Mammary epithelial cell (primary cell): ENCODE data around the gene GFI1.

Source experiments
- EZH2 ChIP-seq: IDR thresholded peaks from 2 replicates; pipeline ENCODE4 v1.6.1; 2012; ENCODE audit warnings: low read length, inconsistent platforms, borderline replicate concordance
- TF ChIP-seq, protein P1 (sequence below), 2 donors: IDR thresholded peaks in 1 of 2; conservative IDR thresholded peaks in 1 of 2; 2 replicates each; pipeline ENCODE4 v1.5.1; 2011 to 2012; ENCODE audit warnings: inconsistent platforms in 2 of 2, low read length in 2 of 2, mild to moderate bottlenecking in 2 of 2, control low read depth in 1 of 2, low read depth in 1 of 2; ENCODE audit not compliant: insufficient read depth in 1 of 2; ENCODE audit errors: extremely low read depth in 1 of 2

DNA sequence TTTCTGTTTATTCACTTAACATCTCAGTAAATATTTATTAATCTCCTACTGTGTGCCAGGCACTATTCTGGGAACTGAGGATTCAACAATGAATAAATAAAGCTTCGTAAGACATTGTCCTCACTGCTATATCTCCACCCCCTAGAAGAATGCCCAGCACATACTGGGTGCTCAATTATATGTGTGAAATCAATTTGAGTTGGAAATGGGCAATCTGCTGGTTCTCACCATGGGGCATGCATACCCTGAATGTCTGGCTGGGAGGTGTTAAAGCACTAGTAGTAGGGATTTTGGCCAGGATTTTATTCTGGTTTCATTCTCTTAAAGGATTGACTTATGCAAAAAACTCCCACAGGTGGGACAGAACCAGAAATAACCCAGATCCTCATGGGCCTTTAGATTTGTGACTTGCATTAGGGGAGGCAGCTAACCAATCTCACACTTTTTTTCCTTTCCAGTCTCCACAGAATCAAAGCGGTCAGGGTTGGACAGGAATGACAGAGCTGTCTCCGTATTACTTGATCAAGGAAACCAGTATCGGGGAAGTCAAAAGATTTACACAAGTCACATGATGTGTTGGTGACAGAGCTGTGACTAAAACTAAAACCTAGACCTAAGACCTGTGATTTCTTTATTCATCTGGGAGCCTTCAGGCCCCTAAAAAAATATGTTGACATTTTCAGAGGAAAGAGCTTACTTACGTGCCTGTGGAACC lies 12.8 kb downstream of the GFI1 start:
- TF ChIP-seq, protein P1, sequence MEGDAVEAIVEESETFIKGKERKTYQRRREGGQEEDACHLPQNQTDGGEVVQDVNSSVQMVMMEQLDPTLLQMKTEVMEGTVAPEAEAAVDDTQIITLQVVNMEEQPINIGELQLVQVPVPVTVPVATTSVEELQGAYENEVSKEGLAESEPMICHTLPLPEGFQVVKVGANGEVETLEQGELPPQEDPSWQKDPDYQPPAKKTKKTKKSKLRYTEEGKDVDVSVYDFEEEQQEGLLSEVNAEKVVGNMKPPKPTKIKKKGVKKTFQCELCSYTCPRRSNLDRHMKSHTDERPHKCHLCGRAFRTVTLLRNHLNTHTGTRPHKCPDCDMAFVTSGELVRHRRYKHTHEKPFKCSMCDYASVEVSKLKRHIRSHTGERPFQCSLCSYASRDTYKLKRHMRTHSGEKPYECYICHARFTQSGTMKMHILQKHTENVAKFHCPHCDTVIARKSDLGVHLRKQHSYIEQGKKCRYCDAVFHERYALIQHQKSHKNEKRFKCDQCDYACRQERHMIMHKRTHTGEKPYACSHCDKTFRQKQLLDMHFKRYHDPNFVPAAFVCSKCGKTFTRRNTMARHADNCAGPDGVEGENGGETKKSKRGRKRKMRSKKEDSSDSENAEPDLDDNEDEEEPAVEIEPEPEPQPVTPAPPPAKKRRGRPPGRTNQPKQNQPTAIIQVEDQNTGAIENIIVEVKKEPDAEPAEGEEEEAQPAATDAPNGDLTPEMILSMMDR (conservative IDR thresholded peaks at IDR 0.05 in 1 of 2, IDR thresholded peaks at IDR 0.05 in 1 of 2; ENCODE audit: extremely low read depth in 1 of 2, insufficient read depth in 1 of 2, low read depth in 1 of 2, low read length in 2 of 2), result no peak
- TF ChIP-seq EZH2, result no peak
